PC-3 (cell line): ENCODE results near the gene GAD1. TPM values are rescaled to one million over a fixed set of nuclear protein-coding genes. Genes with fewer than 3 reads are reported as not detected.

Experiments
- ATAC-seq: fragments of 200-7000 bp; cut with Tn5 transposase; 2 replicates; pipeline ENCODE4 v1.9.1; 2020; ENCODE audit warnings: mild to moderate bottlenecking, moderate library complexity
- BruUV-seq: library from RNA; stranded (reverse); fragments of 400-500 nt; replicated peaks from 2 replicates; lab custom pipeline; 2021; lab: Mats Ljungman, UMichigan
- CTCF ChIA-PET: fragments of 300-600 bp; sonication (Branson Sonifier 250); formaldehyde crosslinking; loops from one replicate; lab custom pipeline; 2022; ENCODE audit warnings: antibody characterized with exemption; lab: Charles Lee
- POLR2A ChIA-PET: fragments of 300-600 bp; sonication (Branson Sonifier 250); formaldehyde crosslinking; loops from one replicate; lab custom pipeline; 2022; ENCODE audit warnings: antibody characterized with exemption; ENCODE audit not compliant: unreplicated experiment; lab: Charles Lee
- DNase-seq: peaks from one replicate; pipeline ENCODE4 v3.0.0-alpha.2; 2015
- H2AFZ ChIP-seq: fragments of 300-600 bp; sonication (generic); 2 replicates; pipeline ENCODE4 v1.6.0; 2016; ENCODE audit warnings: antibody characterized with exemption, low read length
- H3F3A ChIP-seq: fragments of 300-600 bp; sonication (generic); one replicate; pipeline ENCODE4 v1.6.0; 2017; ENCODE audit warnings: antibody characterized with exemption, low read length, control low read depth, mild to moderate bottlenecking; ENCODE audit not compliant: unreplicated experiment
- H3K27ac ChIP-seq: fragments of 300-600 bp; sonication (generic); 2 replicates; pipeline ENCODE4 v1.5.1; 2016; ENCODE audit warnings: mild to moderate bottlenecking, low read length
- H3K27me3 ChIP-seq: fragments of 300-600 bp; sonication (generic); 2 replicates; pipeline ENCODE4 v1.6.1; 2016; ENCODE audit warnings: low read length, mixed read lengths
- H3K36me3 ChIP-seq: fragments of 300-600 bp; sonication (generic); 2 replicates; pipeline ENCODE4 v1.6.1; 2016; ENCODE audit warnings: low read depth, mixed run types, low read length, mixed read lengths
- H3K4me1 ChIP-seq: fragments of 300-600 bp; sonication (generic); 2 replicates; pipeline ENCODE4 v1.5.1; 2016; ENCODE audit warnings: low read length; ENCODE audit not compliant: insufficient read depth
- H3K4me2 ChIP-seq: fragments of 300-600 bp; sonication (generic); 2 replicates; pipeline ENCODE4 v1.6.0; 2016; ENCODE audit warnings: low read length
- H3K4me3 ChIP-seq: fragments of 300-600 bp; sonication (generic); 2 replicates; pipeline ENCODE4 v1.5.1; 2016; ENCODE audit warnings: mild to moderate bottlenecking, low read length, mixed read lengths
- H3K79me2 ChIP-seq: fragments of 300-600 bp; sonication (generic); 2 replicates; pipeline ENCODE4 v1.6.1; 2017; ENCODE audit warnings: low read length, mixed read lengths
- H3K9ac ChIP-seq: fragments of 300-600 bp; sonication (generic); 2 replicates; pipeline ENCODE4 v1.6.0; 2016; ENCODE audit warnings: mild to moderate bottlenecking, low read length
- H3K9me2 ChIP-seq: fragments of 300-600 bp; sonication (generic); replicated peaks from 2 replicates; pipeline ENCODE4 v1.6.1; 2016; ENCODE audit warnings: mixed run types, low read length, mixed read lengths
- H3K9me3 ChIP-seq: fragments of 300-600 bp; sonication (generic); 2 replicates; pipeline ENCODE4 v1.6.1; 2016; ENCODE audit warnings: low read length, mixed read lengths
- H4K20me1 ChIP-seq: fragments of 300-600 bp; sonication (generic); 2 replicates; pipeline ENCODE4 v1.6.1; 2016; ENCODE audit warnings: low read length, mixed read lengths
- CTCF ChIP-seq: fragments of 300-600 bp; sonication (generic); conservative IDR thresholded peaks from 2 replicates; pipeline ENCODE4 v1.5.1; 2017; ENCODE audit warnings: antibody characterized with exemption, low read depth, mild to moderate bottlenecking, low read length
- EZH2 ChIP-seq: fragments of 300-600 bp; sonication (generic); IDR thresholded peaks from one replicate; pipeline ENCODE4 v1.6.1; 2017; ENCODE audit warnings: antibody characterized with exemption, mild to moderate bottlenecking, low read length; ENCODE audit not compliant: unreplicated experiment
- EZH2phosphoT487 ChIP-seq: fragments of 300-600 bp; sonication (generic); IDR thresholded peaks from 2 replicates; pipeline ENCODE4 v1.6.1; 2018; ENCODE audit warnings: mild to moderate bottlenecking, antibody characterized with exemption, low read length, borderline replicate concordance
- intact Hi-C: fragments of 100-400 bp; cut with micrococcal nuclease; formaldehyde crosslinking; loops from 2 replicates; pipeline ENCODE4 v1.9.0; 2023
- total RNA-seq: library from RNA; depleted of rRNA; stranded (reverse); fragments of >200 nt; gene quantifications from 2 replicates; pipeline ENCODE4 v1.2.3, GENCODE V29; 2014

Gene GAD1
- total RNA-seq, 1 experiment from 2014 or later: 10.6 TPM

GRCh38 chr2:170883683-170884082, 67.0 kb downstream of the GAD1 start:
- CTCF ChIA-PET: no interaction called here
- no peaks in the 10 kb centered on the region for H3K27me3 ChIP-seq

GRCh38 chr2:170885130-170885791, 68.6 kb downstream of the GAD1 start:
- H3K9ac ChIP-seq: no peak overlapping the region
- intact Hi-C loops: no loop called here
- no peaks in the 10 kb centered on the region for H3K27me3 ChIP-seq
- no peak overlapping the region for H3K4me2 ChIP-seq
- H3K27ac ChIP-seq: no peak overlapping the region
- H3K9me3 ChIP-seq: no peaks in the 10 kb centered on the region
- TF ChIP-seq EZH2phosphoT487: no peak
- TF ChIP-seq CTCF: 0 out of 2 replicates have a peak, but pooled peaks have one; percentile 22
- TF ChIP-seq EZH2: no peak
- H3K9me2 ChIP-seq: no peaks in the 10 kb centered on the region
- H3K4me3 ChIP-seq: no peak overlapping the region
- H4K20me1 ChIP-seq: no peaks in the 10 kb centered on the region
- no peaks in the 10 kb centered on the region for H3K4me1 ChIP-seq
- BruUV-seq: no TSS peak
- H3K36me3 ChIP-seq: no peaks in the 10 kb centered on the region
- ChIA-PET POLR2A (no interaction called here), CTCF (interaction anchor here (0.8 kb wide), 1 partner anchor 42 kb away, joined by 3 read pairs; no protein-coding TSS in a partner anchor)
- H2AFZ ChIP-seq: no peak overlapping the region
- no peaks in the 10 kb centered on the region for H3F3A ChIP-seq
- ATAC-seq (peak; percentile 63), DNase-seq (peak; percentile 10)
- H3K79me2 ChIP-seq: no peaks in the 10 kb centered on the region

More at GRCh38 chr2:170883683-170884082, 67.0 kb downstream of the GAD1 start:
- Histone ChIP-seq H3K4me3 (no peak overlapping the region), H2AFZ (no peak overlapping the region), H3K79me2 (no peaks in the 10 kb centered on the region), H3K36me3 (no peaks in the 10 kb centered on the region), H3K4me1 (peaks cover under 1% of the 10 kb centered on the region), H3K9me3 (no peaks in the 10 kb centered on the region), H3K9ac (no peak overlapping the region), H3K27ac (no peak overlapping the region), H4K20me1 (no peaks in the 10 kb centered on the region), H3F3A (no peaks in the 10 kb centered on the region), H3K9me2 (no peaks in the 10 kb centered on the region), H3K4me2 (no peak overlapping the region)
- no TSS peak for BruUV-seq
- TF ChIP-seq CTCF (no peak), EZH2 (no peak), EZH2phosphoT487 (no peak)
- DNase-seq (no peak), ATAC-seq (no peak)
- intact Hi-C loops: no loop called here
- POLR2A ChIA-PET: no interaction called here

GRCh38 chr2:170886386-170886785, 69.7 kb downstream of the GAD1 start:
- Histone ChIP-seq H3K4me1 (no peaks in the 10 kb centered on the region), H3K4me3 (no peak overlapping the region), H4K20me1 (no peaks in the 10 kb centered on the region), H3K27me3 (no peaks in the 10 kb centered on the region), H3K36me3 (no peaks in the 10 kb centered on the region), H3F3A (no peaks in the 10 kb centered on the region), H2AFZ (no peak overlapping the region), H3K4me2 (no peak overlapping the region), H3K79me2 (no peaks in the 10 kb centered on the region), H3K9ac (no peak overlapping the region), H3K9me2 (no peaks in the 10 kb centered on the region), H3K27ac (no peak overlapping the region), H3K9me3 (no peaks in the 10 kb centered on the region)
- intact Hi-C loops: no loop called here
- POLR2A ChIA-PET: no interaction called here
- DNase-seq (peak; percentile 59), ATAC-seq (peak; percentile 42)
- no peak for TF ChIP-seq CTCF
- no peak for TF ChIP-seq EZH2phosphoT487
- no peak for TF ChIP-seq EZH2
- no TSS peak for BruUV-seq
- CTCF ChIA-PET: no interaction called here
